ENCODE data around the gene MGST2.

GRCh38 chr4:139740121-139740520, 74.5 kb downstream of the MGST2 start:
- TF ChIP-seq POLR2AphosphoS5 (IDR thresholded peaks at IDR 0.05; ENCODE audit: low read depth, low read length) (no peak), POLR2A (IDR thresholded peaks at IDR 0.05; ENCODE audit: low read depth, low read length) (no peak), TAF1 (IDR thresholded peaks at IDR 0.05; ENCODE audit: low read depth, low read length) (no peak), POU2F2 (IDR thresholded peaks at IDR 0.05; ENCODE audit: low read depth, low read length) (no peak), PAX5 (IDR thresholded peaks at IDR 0.05; ENCODE audit: insufficient read depth, low read length, severe bottlenecking) (no peak), SPI1 (IDR thresholded peaks at IDR 0.05; ENCODE audit: low read depth, low read length) (no peak)
